Stimulated activated naive CD8-positive, alpha-beta T cell treated with anti-CD3 and anti-CD28 coated beads, Interleukin-15, amount 100 ng/mL, for 72 hours (primary cell): ENCODE results near the gene AOC3.
"Not testable (repeated sequence)": the region's sequence is repeated elsewhere in the genome, so short reads cannot be mapped to it uniquely, and the experiment has no call there.

ENCODE experiments used
- ATAC-seq: fragments of 150-1000 bp; cut with Tn5 transposase; 2 replicates; pipeline ENCODE4 v1.10.0; 2021; ENCODE audit warnings: mild to moderate bottlenecking, moderate library complexity
- DNase-seq, 2 donors: peaks; one replicate each; pipeline ENCODE4 v3.0.0; 2021 to 2022
- H3K27ac Mint-ChIP-seq, 2 donors: one replicate each; pipeline ENCODE4 v1.8.0; 2022; ENCODE audit warnings: mild to moderate bottlenecking in 2 of 2, mixed read lengths in 2 of 2, moderate library complexity in 2 of 2
- H3K27me3 Mint-ChIP-seq: one replicate; pipeline ENCODE4 v1.8.0; 2022; ENCODE audit warnings: mixed read lengths
- H3K4me1 Mint-ChIP-seq: one replicate; pipeline ENCODE4 v1.8.0; 2022; ENCODE audit warnings: mild to moderate bottlenecking, mixed read lengths
- H3K4me3 Mint-ChIP-seq, 2 donors: one replicate each; pipeline ENCODE4 v1.8.0; 2022; ENCODE audit warnings: mild to moderate bottlenecking in 2 of 2, mixed read lengths in 2 of 2, moderate library complexity in 1 of 2
- H3K9me3 Mint-ChIP-seq, 2 donors: one replicate each; pipeline ENCODE4 v1.8.0; 2022; ENCODE audit warnings: mixed read lengths in 2 of 2

AOC3 gene

DNA sequence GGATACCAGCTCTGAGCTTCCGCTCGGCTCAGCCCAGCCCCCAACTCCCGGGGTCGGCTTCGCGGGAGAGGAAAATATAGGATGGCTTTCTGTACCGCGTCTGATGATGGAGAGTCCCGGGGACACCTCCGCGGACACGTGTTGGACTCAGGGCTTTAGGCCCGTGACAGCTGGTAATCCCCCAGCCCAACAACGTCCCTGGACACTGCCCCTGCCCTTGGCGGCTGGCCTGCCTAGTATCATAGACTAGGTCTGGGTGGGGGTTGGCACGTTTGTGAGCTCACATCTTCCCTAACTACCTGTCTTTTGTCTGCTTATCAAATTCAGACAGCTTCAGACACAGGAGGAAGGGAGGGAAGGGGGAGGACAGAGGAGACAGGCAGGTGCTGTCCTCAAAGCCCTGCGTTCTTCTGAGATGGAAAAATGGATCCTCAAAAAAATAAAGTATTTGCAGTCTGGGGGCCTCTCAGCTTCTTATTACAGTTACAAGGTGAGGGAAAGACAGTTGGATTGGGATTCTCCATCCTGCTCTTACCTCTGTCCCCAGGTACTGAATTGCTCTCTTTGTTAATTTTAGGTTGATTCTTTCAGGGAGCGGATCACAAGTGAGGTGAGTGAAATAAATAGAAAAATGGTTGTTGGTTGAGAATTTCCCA lies 17.1 kb upstream of the AOC3 start:
- H3K27ac Mint-ChIP-seq, result peak overlapping the region; percentile 98 to 99
- no peaks in the 10 kb centered on the region for H3K9me3 Mint-ChIP-seq
- H3K4me1 Mint-ChIP-seq, result peaks cover 24% of the 10 kb centered on the region
- H3K4me3 Mint-ChIP-seq, result peak overlapping the region; percentile 95
- no peaks in the 10 kb centered on the region for H3K27me3 Mint-ChIP-seq
- no peak for ATAC-seq
- DNase-seq, result no peak

DNA sequence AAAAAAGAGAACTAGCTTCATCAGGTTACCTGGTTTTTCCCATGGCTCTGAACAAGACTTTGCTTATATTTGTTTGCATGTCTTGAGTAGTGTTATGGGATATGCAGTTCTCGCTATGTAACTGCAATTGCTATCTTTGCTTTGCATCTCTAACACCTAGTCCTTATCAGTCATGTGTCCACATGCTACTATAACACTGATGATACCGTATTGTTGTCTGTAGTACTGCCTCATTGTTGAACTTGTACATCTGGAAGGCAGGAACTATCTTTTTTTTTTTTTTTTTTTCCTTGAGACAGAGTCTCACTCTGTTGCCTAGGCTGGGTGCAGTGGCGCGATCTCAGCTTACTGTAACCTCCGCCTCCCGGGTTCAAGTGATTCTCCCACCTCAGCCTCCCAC lies 15.3 kb upstream of the AOC3 start:
- no peaks in the 10 kb centered on the region for H3K27me3 Mint-ChIP-seq
- H3K4me3 Mint-ChIP-seq, result no peak overlapping the region
- no peak for DNase-seq
- ATAC-seq, result no peak
- H3K9me3 Mint-ChIP-seq, result no peaks in the 10 kb centered on the region
- H3K4me1 Mint-ChIP-seq, result peaks cover 24% of the 10 kb centered on the region
- H3K27ac Mint-ChIP-seq, result no peak overlapping the region

- Mint-ChIP-seq H3K27me3 (no peaks in the 10 kb centered on the region), H3K4me1 (peaks cover 32% of the 10 kb centered on the region), H3K27ac (peak overlapping the region in 1 of 2 donors; percentile 3), H3K4me3 (no peak overlapping the region), H3K9me3 (no peaks in the 10 kb centered on the region)
- ATAC-seq, result no peak
- no peak for DNase-seq
Observed at GRCh38 chr17:42841975-42842685, 8.9 kb upstream of the AOC3 start.

DNA sequence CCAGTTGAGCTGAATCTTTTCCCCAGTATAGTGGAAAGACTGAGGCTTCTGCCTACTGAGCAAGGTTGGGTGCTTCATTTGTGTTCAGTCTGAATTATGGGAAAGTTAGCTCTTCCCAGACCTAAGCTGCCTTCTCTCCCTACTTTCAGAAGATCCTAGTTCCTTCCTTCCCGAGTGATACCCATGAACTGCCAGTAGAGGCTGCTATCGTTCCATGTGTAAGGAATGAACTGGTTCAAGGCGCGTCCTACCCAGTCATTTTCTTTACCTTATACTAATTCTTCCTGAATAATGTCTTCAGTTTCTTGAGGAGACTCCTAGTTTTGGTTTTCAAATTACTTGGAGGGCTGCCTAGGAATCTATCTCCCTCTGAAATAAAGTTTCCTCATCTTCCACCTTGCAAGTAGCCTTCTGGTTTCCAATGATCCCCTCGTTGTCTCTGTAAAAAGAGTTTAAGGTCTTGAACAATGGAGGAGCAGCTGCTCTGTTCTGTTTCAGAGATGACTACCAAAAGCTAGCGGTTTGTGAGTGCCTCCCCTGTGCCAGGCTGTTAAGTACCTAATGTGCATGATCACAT lies 7.6 kb upstream of the AOC3 start:
- Mint-ChIP-seq H3K27ac (no peak overlapping the region), H3K4me1 (peaks cover 33% of the 10 kb centered on the region), H3K27me3 (no peaks in the 10 kb centered on the region), H3K9me3 (no peaks in the 10 kb centered on the region), H3K4me3 (no peak overlapping the region)
- DNase-seq (no peak), ATAC-seq (no peak)

DNA sequence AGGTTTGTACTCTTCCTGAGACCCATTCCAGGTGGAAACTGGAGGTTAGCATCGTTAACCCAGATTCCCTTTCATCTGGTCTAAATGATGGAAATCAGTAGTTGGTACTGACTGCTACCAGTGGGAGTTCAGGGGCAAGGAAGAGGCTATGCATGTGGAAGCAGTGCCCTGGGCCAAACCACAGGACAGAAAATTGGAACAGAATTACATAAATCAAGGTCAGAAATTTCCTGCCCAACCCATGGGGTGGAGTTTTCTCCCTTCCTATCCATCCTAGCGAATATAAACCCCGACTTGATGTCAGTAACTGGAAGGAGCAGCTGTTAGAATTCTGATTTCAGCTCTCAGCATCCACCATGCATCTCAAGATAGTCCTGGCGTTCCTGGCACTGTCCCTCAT lies 6.7 kb upstream of the AOC3 start, which contains the start of gene AOC2:
AOC2 (plus strand) TSS at position 310 of the 400 bp plus-strand sequence; CDS start at position 357, 47 bp downstream.
- no peak within 1 kb of the TSS for H3K27ac Mint-ChIP-seq
- ATAC-seq (no peak), DNase-seq (no peak)
- H3K4me3 Mint-ChIP-seq, result no peak within 1 kb of the TSS
- H3K27me3 Mint-ChIP-seq, result no peaks in the 10 kb centered on the region
- peaks cover 33% of the 10 kb centered on the region for H3K4me1 Mint-ChIP-seq
- H3K9me3 Mint-ChIP-seq, result no peaks in the 10 kb centered on the region

DNA sequence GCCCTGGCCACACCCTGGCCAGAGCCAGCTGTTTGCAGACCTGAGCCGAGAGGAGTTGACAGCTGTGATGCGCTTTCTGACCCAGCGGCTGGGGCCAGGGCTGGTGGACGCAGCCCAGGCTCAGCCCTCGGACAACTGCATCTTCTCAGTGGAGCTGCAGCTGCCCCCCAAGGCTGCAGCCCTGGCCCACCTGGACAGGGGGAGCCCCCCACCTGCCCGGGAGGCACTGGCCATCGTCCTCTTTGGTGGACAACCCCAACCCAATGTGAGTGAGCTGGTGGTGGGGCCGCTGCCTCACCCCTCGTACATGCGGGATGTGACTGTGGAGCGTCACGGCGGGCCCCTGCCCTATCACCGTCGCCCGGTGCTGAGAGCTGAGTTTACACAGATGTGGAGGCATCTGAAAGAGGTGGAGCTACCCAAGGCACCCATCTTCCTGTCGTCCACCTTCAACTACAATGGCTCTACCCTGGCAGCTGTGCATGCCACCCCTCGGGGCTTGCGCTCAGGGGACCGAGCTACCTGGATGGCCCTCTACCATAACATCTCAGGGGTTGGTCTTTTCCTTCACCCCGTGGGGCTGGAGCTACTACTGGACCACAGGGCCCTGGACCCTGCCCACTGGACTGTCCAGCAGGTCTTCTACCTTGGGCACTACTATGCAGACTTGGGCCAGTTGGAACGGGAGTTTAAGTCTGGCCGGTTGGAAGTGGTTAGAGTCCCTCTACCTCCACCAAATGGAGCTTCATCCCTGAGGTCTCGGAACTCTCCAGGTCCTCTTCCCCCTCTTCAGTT lies 6.0 kb upstream of the AOC3 start:
- Mint-ChIP-seq H3K27ac (no peak overlapping the region), H3K4me3 (no peak overlapping the region), H3K4me1 (peaks cover 34% of the 10 kb centered on the region), H3K9me3 (no peaks in the 10 kb centered on the region), H3K27me3 (no peaks in the 10 kb centered on the region)
- ATAC-seq (no peak), DNase-seq (no peak)

DNA sequence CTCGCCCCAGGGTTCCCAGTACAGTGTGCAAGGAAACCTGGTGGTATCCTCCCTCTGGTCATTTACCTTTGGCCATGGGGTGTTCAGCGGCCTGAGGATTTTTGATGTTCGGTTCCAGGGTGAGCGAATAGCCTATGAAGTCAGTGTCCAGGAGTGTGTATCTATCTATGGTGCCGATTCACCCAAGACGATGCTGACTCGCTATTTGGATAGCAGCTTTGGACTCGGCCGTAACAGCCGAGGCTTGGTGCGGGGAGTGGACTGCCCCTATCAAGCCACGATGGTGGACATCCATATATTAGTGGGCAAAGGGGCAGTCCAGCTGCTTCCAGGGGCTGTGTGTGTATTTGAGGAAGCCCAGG lies 5.5 kb upstream of the AOC3 start:
- H3K9me3 Mint-ChIP-seq, result no peaks in the 10 kb centered on the region
- no peak overlapping the region for H3K27ac Mint-ChIP-seq
- peak; percentile 2 for ATAC-seq
- H3K27me3 Mint-ChIP-seq, result no peaks in the 10 kb centered on the region
- DNase-seq, result no peak
- H3K4me1 Mint-ChIP-seq, result peaks cover 40% of the 10 kb centered on the region
- peak overlapping the region in 1 of 2 donors; percentile 78 for H3K4me3 Mint-ChIP-seq

DNA sequence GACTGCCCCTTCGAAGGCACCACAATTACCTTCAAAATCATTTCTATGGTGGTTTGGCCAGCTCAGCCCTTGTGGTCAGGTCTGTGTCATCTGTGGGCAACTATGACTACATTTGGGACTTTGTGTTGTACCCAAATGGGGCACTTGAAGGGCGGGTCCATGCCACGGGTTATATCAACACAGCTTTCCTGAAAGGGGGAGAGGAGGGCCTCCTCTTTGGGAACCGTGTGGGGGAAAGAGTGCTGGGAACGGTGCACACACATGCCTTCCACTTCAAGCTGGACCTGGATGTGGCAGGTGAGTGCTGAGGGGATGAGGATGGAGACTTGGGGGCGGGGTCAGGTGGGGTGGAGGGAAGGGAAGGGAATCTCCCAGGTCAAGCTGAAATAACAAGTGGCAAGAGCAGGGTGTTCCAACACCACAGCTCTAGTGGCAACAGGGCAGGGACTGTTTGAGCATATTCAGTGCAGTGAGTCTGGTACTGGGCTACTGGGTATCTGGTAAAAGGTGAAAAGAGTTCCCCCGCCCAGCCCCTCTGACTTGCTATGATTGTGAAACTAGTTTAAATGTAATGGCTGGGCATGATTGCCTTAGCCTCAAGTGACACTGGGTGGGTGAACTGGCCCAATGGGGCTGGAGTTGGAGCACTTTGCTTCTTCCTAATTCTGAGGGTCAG lies 4.9 kb upstream of the AOC3 start:
- H3K27ac Mint-ChIP-seq, result peak overlapping the region; percentile 90
- H3K9me3 Mint-ChIP-seq, result no peaks in the 10 kb centered on the region
- H3K4me3 Mint-ChIP-seq, result peak overlapping the region; percentile 30 to 78
- H3K27me3 Mint-ChIP-seq, result no peaks in the 10 kb centered on the region
- peak; percentile 95 for ATAC-seq
- peak; percentile 48 to 86 for DNase-seq
- H3K4me1 Mint-ChIP-seq, result peaks cover 40% of the 10 kb centered on the region

GRCh38 chr17:42846594-42847280 lies 4.3 kb upstream of the AOC3 start:
- Mint-ChIP-seq H3K4me3 (peak overlapping the region; percentile 30 to 78), H3K9me3 (no peaks in the 10 kb centered on the region), H3K27ac (peak overlapping the region in 1 of 2 donors; percentile 90), H3K4me1 (peaks cover 40% of the 10 kb centered on the region), H3K27me3 (no peaks in the 10 kb centered on the region)
- DNase-seq (no peak), ATAC-seq (no peak)

DNA sequence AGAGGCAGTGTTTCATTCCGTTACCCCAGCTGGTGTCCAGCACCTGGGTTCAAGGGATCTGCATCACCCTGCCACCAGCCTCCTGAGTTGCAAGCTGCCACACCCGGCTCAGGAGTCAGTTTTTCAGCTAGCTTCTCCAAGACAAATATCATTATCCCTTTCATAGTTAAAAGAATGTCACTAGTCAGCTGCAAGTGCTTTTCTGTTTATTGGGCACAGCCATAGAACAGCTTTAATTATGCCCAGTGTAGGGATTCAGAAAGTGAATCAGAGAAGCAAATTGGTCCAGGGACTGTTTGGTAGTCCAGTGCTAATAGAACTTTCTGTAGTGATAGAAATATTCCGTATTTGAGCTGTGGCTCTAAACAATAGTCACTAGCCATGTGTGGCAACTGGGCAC lies 2.9 kb upstream of the AOC3 start:
- Mint-ChIP-seq H3K4me1 (peaks cover 34% of the 10 kb centered on the region), H3K4me3 (no peak overlapping the region), H3K27me3 (no peaks in the 10 kb centered on the region), H3K9me3 (no peaks in the 10 kb centered on the region), H3K27ac (no peak overlapping the region)
- DNase-seq (no peak), ATAC-seq (no peak)

DNA sequence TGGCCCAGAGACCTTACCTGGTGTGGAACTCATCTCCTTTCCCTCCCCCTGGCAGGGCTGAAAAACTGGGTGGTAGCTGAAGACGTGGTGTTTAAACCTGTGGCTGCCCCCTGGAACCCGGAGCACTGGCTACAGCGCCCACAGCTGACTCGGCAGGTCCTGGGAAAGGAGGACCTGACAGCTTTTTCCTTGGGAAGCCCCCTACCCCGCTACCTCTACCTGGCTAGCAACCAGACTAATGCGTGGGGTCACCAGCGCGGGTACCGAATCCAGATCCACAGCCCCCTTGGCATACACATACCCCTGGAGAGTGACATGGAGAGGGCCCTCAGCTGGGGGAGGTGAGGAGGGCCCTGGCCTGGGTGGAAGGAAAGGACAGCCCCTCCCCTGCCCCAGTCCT lies 2.0 kb upstream of the AOC3 start:
- ATAC-seq (no peak), DNase-seq (no peak)
- H3K4me1 Mint-ChIP-seq, result peaks cover 34% of the 10 kb centered on the region
- no peak overlapping the region for H3K4me3 Mint-ChIP-seq
- no peaks in the 10 kb centered on the region for H3K9me3 Mint-ChIP-seq
- no peaks in the 10 kb centered on the region for H3K27me3 Mint-ChIP-seq
- H3K27ac Mint-ChIP-seq, result no peak overlapping the region

GRCh38 chr17:42849451-42850181 lies 1.4 kb upstream of the AOC3 start:
- Mint-ChIP-seq H3K4me3 (no peak overlapping the region), H3K27me3 (no peaks in the 10 kb centered on the region), H3K9me3 (no peaks in the 10 kb centered on the region), H3K27ac (no peak overlapping the region), H3K4me1 (peaks cover 33% of the 10 kb centered on the region)
- ATAC-seq (no peak), DNase-seq (no peak)

DNA sequence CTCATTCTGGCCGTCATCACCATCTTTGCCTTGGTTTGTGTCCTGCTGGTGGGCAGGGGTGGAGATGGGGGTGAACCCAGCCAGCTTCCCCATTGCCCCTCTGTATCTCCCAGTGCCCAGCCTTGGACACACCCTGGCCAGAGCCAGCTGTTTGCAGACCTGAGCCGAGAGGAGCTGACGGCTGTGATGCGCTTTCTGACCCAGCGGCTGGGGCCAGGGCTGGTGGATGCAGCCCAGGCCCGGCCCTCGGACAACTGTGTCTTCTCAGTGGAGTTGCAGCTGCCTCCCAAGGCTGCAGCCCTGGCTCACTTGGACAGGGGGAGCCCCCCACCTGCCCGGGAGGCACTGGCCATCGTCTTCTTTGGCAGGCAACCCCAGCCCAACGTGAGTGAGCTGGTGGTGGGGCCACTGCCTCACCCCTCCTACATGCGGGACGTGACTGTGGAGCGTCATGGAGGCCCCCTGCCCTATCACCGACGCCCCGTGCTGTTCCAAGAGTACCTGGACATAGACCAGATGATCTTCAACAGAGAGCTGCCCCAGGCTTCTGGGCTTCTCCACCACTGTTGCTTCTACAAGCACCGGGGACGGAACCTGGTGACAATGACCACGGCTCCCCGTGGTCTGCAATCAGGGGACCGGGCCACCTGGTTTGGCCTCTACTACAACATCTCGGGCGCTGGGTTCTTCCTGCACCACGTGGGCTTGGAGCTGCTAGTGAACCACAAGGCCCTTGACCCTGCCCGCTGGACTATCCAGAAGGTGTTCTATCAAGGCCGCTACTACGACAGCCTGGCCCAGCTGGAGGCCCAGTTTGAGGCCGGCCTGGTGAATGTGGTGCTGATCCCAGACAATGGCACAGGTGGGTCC lies 607 bp downstream of the AOC3 start:
- Mint-ChIP-seq H3K27ac (peak overlapping the region in 1 of 2 donors; percentile 9), H3K4me1 (peaks cover 13% of the 10 kb centered on the region)
- H3K27me3 Mint-ChIP-seq, ATAC-seq, DNase-seq, H3K9me3 Mint-ChIP-seq, H3K4me3 Mint-ChIP-seq: not testable (repeated sequence)
